Measurements from ENCODE around the gene GID8. TPM values are rescaled to one million over a fixed set of nuclear protein-coding genes. Genes with fewer than 3 reads are reported as not detected.

Gene GID8
- polyA plus RNA-seq: 10 to 100 TPM; 16.2 to 30.0 TPM

DNA sequence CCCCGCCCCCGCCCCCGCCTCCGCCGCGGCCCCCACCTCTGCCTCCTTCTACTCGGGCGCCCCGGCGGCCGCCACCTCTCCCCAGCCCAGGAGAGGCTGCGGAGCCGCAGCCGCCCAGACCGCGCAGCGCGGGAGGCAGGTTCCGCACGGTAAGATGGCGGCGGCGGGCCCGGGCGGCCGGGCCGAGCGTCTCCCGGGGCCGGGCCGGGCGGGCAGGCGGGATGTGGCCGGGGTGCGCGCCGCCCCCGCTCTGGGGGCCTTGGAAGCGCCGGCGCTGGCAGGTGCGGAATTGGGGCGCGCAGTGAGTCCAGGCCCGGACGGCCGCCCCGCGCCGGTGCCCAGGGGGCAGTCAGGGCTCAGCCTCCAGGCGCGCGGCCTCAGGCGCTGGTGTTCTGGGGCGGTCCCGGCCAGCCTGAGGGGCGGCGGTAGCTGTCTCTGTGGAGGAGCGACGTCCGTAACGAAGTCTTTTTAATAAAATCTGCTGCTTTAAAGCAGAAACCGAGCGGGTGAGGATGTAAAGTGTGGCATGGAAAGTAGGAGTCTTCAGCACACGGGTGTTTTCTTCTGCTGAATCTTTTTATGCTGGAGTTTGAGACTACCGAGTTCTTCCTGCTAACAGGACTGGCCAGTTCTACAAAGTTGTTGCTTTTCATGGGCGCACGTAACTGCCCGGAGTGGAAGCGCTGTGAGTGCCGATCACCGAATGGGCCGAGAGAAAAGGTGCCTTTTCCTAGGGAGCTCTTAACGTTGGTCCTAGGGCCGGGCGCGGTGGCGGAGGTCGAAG lies at the start of gene GID8:
Gene GID8 (plus strand): TSS at position 43 of the 784 bp plus-strand sequence. CDS start 3,356 bp downstream, outside the sequence.
- Histone ChIP-seq H3K4me1 (ENCODE audit: control insufficient read depth in 2 of 2, insufficient read depth in 2 of 2, low read length in 1 of 2) (peaks cover 9 to 17% of the 10 kb centered on the region in 2 donors), H3K36me3 (ENCODE audit: control insufficient read depth in 2 of 2, insufficient read depth in 2 of 2, low read length in 1 of 2) (peaks cover under 1 to 15% of the 10 kb centered on the region in 2 donors), H3K9me3 (ENCODE audit: control insufficient read depth in 2 of 2, insufficient read depth in 1 of 2, low read depth in 1 of 2, low read length in 1 of 2) (no peaks in the 10 kb centered on the region), H3K27me3 (ENCODE audit: control insufficient read depth in 1 of 2, insufficient read depth in 2 of 2, low read length in 2 of 2) (no peaks in the 10 kb centered on the region), H3K27ac (ENCODE audit: low read depth in 2 of 2, low read length in 1 of 2) (peak within 1 kb of the TSS; percentile 96 to 97), H3K4me3 (ENCODE audit: low read depth in 1 of 2, low read length in 2 of 2) (peak within 1 kb of the TSS; percentile 95 to 96)
- WGBS, 2 donors: 0 to 1% methylated on average over 56 to 79 of the region's 79 CpGs

DNA sequence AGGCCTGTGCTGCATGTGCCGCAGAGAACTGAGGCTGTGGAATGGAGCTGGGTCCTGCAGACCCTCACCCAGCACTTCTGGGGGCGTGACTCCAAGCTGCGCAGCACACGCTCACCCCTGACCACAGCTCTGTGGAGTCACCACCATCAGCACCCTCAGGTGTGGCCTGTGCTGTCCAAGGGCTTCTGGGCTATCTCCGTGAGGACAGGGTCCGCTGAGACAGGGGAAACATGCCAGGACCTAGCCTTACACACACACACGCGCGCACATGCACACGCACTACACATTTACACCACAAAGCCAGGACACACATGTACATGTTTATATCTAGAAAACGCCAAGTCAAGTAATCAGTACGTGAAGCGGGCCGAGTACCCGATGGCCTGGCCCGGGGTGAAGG lies 49.5 kb upstream of the GID8 start:
- no peak overlapping the region for H3K4me3 ChIP-seq (ENCODE audit: low read depth in 1 of 2, low read length in 2 of 2)
- no peaks in the 10 kb centered on the region for H3K9me3 ChIP-seq (ENCODE audit: control insufficient read depth in 2 of 2, insufficient read depth in 1 of 2, low read depth in 1 of 2, low read length in 1 of 2)
- H3K27me3 ChIP-seq (ENCODE audit: control insufficient read depth in 1 of 2, insufficient read depth in 2 of 2, low read length in 2 of 2): no peaks in the 10 kb centered on the region
- H3K4me1 ChIP-seq (ENCODE audit: control insufficient read depth in 2 of 2, insufficient read depth in 2 of 2, low read length in 1 of 2): peaks cover 0 to 3% of the 10 kb centered on the region in 2 donors
- no peak overlapping the region for H3K27ac ChIP-seq (ENCODE audit: low read depth in 2 of 2, low read length in 1 of 2)
- H3K36me3 ChIP-seq (ENCODE audit: control insufficient read depth in 2 of 2, insufficient read depth in 2 of 2, low read length in 1 of 2): peaks cover 33 to 49% of the 10 kb centered on the region in 2 donors
- WGBS, 2 donors: 95 to 96% methylated on average over 16 of the region's 16 CpGs

DNA sequence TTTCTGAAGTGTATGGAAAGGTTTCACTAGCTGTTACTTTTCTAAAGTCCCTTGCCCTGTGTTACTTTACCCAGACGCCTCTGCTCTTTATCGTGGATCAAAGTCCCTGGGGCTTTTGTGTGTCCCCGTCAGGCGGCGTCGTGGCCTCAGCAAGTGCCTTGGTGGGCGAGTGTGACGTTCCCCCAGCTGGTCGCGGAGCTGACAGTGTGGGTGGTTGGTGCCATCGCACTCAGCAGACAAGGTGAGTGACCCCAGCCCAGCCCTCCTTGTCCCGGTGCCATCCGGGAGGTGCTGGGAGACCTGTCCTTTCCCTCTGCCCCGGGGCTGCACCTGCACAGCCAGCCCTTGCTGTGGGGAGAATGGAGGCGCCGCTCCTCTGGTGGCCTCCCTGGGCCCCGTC lies 49.0 kb upstream of the GID8 start:
- H3K27ac ChIP-seq (ENCODE audit: low read depth in 2 of 2, low read length in 1 of 2): no peak overlapping the region
- H3K36me3 ChIP-seq (ENCODE audit: control insufficient read depth in 2 of 2, insufficient read depth in 2 of 2, low read length in 1 of 2): peaks cover 35 to 54% of the 10 kb centered on the region in 2 donors
- H3K9me3 ChIP-seq (ENCODE audit: control insufficient read depth in 2 of 2, insufficient read depth in 1 of 2, low read depth in 1 of 2, low read length in 1 of 2): no peaks in the 10 kb centered on the region
- H3K27me3 ChIP-seq (ENCODE audit: control insufficient read depth in 1 of 2, insufficient read depth in 2 of 2, low read length in 2 of 2): no peaks in the 10 kb centered on the region
- no peak overlapping the region for H3K4me3 ChIP-seq (ENCODE audit: low read depth in 1 of 2, low read length in 2 of 2)
- WGBS, 2 donors: 89 to 93% methylated on average over 17 of the region's 17 CpGs
- H3K4me1 ChIP-seq (ENCODE audit: control insufficient read depth in 2 of 2, insufficient read depth in 2 of 2, low read length in 1 of 2): peaks cover 0 to 3% of the 10 kb centered on the region in 2 donors

DNA sequence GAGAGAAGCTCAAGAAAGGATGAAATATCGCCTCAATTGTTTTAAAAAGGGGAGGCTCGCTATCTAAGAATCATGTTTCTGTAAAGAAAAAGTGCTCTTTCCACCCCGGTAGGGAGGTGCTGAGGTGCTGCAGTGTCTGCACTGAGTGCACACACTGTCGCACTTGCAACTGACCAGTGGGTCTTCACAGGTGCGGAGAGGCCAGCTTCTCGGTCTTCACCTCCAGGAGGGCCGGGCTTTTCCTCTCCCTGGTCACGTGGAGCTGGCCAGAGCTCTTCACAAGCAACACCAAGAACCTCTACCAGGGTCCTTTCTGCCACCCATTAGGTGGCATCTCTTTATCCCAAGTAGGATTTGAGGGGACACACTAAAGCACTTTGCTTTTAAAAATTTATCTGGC lies 48.5 kb upstream of the GID8 start:
- no peaks in the 10 kb centered on the region for H3K9me3 ChIP-seq (ENCODE audit: control insufficient read depth in 2 of 2, insufficient read depth in 1 of 2, low read depth in 1 of 2, low read length in 1 of 2)
- WGBS, 2 donors: 91 to 93% methylated on average over 8 of the region's 8 CpGs
- peaks cover 0 to 3% of the 10 kb centered on the region in 2 donors for H3K4me1 ChIP-seq (ENCODE audit: control insufficient read depth in 2 of 2, insufficient read depth in 2 of 2, low read length in 1 of 2)
- no peaks in the 10 kb centered on the region for H3K27me3 ChIP-seq (ENCODE audit: control insufficient read depth in 1 of 2, insufficient read depth in 2 of 2, low read length in 2 of 2)
- H3K36me3 ChIP-seq (ENCODE audit: control insufficient read depth in 2 of 2, insufficient read depth in 2 of 2, low read length in 1 of 2): peaks cover 40 to 58% of the 10 kb centered on the region in 2 donors
- no peak overlapping the region for H3K4me3 ChIP-seq (ENCODE audit: low read depth in 1 of 2, low read length in 2 of 2)
- H3K27ac ChIP-seq (ENCODE audit: low read depth in 2 of 2, low read length in 1 of 2): no peak overlapping the region

DNA sequence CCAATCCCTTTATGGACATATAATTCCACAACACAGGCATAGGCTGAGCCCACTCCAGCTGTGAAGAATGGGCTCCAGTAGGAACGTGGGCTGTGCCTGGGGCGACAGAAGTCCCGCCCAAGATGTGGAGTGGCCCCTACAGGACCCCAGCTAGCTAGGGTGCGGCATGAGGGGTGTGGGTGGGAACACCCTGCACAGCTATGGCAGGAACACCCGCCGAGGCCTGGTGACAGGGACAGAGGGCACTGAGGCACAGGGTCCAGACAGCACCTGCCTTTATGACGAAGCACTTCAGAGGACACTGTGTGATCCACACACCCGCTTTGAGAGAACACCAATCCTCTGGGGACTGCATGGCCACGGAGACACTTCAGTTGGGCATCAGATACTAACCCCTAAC lies 48.1 kb upstream of the GID8 start:
- H3K9me3 ChIP-seq (ENCODE audit: control insufficient read depth in 2 of 2, insufficient read depth in 1 of 2, low read depth in 1 of 2, low read length in 1 of 2): no peaks in the 10 kb centered on the region
- H3K36me3 ChIP-seq (ENCODE audit: control insufficient read depth in 2 of 2, insufficient read depth in 2 of 2, low read length in 1 of 2): peaks cover 41 to 62% of the 10 kb centered on the region in 2 donors
- WGBS, 2 donors: 88 to 94% methylated on average over 9 of the region's 9 CpGs
- peaks cover 0 to 3% of the 10 kb centered on the region in 2 donors for H3K4me1 ChIP-seq (ENCODE audit: control insufficient read depth in 2 of 2, insufficient read depth in 2 of 2, low read length in 1 of 2)
- no peak overlapping the region for H3K27ac ChIP-seq (ENCODE audit: low read depth in 2 of 2, low read length in 1 of 2)
- H3K27me3 ChIP-seq (ENCODE audit: control insufficient read depth in 1 of 2, insufficient read depth in 2 of 2, low read length in 2 of 2): no peaks in the 10 kb centered on the region
- H3K4me3 ChIP-seq (ENCODE audit: low read depth in 1 of 2, low read length in 2 of 2): no peak overlapping the region

DNA sequence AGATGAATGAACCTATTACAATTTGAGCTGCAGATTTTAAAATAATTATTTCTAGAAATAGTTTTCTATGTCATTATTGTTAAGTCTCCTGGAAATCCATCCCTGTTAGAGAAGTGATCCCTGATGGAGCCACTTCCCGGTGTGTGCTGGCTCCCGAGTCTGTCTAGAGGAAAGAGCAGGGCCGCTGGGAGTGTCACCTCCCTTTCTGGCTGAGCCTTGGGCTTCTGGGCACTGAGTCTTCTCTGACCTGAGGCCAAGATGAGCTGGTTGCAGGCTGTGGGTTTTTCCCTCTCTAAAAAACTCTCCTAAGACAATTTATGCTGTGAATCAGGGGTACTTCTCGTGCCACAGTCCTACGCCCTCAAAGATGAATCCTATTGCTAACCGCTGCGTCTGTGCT lies 47.5 kb upstream of the GID8 start:
- Histone ChIP-seq H3K4me3 (ENCODE audit: low read depth in 1 of 2, low read length in 2 of 2) (no peak overlapping the region), H3K36me3 (ENCODE audit: control insufficient read depth in 2 of 2, insufficient read depth in 2 of 2, low read length in 1 of 2) (peaks cover 41 to 65% of the 10 kb centered on the region in 2 donors), H3K27me3 (ENCODE audit: control insufficient read depth in 1 of 2, insufficient read depth in 2 of 2, low read length in 2 of 2) (no peaks in the 10 kb centered on the region), H3K4me1 (ENCODE audit: control insufficient read depth in 2 of 2, insufficient read depth in 2 of 2, low read length in 1 of 2) (peaks cover 0 to 3% of the 10 kb centered on the region in 2 donors), H3K27ac (ENCODE audit: low read depth in 2 of 2, low read length in 1 of 2) (no peak overlapping the region), H3K9me3 (ENCODE audit: control insufficient read depth in 2 of 2, insufficient read depth in 1 of 2, low read depth in 1 of 2, low read length in 1 of 2) (no peaks in the 10 kb centered on the region)
- 85 to 90% methylated on average over 7 of the region's 7 CpGs for WGBS, 2 donors

DNA sequence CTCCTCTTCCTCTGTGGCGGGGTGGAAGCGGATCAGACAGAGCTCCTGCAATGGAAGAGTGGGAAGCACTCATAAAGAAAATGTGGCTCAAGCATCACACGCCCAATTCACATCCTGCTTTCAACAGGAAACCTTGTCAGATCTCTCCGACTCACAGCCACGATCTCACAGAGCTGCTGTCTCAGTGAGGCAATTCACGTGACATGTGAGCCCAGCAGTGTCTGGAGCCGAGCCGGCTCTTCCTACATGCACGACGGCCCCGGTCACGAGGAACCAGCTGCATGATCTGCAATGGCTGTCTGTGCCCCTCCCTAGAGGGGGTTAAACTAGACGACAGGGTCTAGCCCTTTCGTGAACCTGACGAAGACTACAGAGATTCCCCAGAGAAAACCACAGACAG lies 46.8 kb upstream of the GID8 start:
- Histone ChIP-seq H3K27ac (ENCODE audit: low read depth in 2 of 2, low read length in 1 of 2) (no peak overlapping the region), H3K27me3 (ENCODE audit: control insufficient read depth in 1 of 2, insufficient read depth in 2 of 2, low read length in 2 of 2) (no peaks in the 10 kb centered on the region), H3K36me3 (ENCODE audit: control insufficient read depth in 2 of 2, insufficient read depth in 2 of 2, low read length in 1 of 2) (peaks cover 38 to 71% of the 10 kb centered on the region in 2 donors), H3K4me3 (ENCODE audit: low read depth in 1 of 2, low read length in 2 of 2) (no peak overlapping the region), H3K4me1 (ENCODE audit: control insufficient read depth in 2 of 2, insufficient read depth in 2 of 2, low read length in 1 of 2) (peaks cover 0 to 3% of the 10 kb centered on the region in 2 donors), H3K9me3 (ENCODE audit: control insufficient read depth in 2 of 2, insufficient read depth in 1 of 2, low read depth in 1 of 2, low read length in 1 of 2) (no peaks in the 10 kb centered on the region)
- WGBS, 2 donors: 85 to 87% methylated on average over 15 of the region's 15 CpGs

DNA sequence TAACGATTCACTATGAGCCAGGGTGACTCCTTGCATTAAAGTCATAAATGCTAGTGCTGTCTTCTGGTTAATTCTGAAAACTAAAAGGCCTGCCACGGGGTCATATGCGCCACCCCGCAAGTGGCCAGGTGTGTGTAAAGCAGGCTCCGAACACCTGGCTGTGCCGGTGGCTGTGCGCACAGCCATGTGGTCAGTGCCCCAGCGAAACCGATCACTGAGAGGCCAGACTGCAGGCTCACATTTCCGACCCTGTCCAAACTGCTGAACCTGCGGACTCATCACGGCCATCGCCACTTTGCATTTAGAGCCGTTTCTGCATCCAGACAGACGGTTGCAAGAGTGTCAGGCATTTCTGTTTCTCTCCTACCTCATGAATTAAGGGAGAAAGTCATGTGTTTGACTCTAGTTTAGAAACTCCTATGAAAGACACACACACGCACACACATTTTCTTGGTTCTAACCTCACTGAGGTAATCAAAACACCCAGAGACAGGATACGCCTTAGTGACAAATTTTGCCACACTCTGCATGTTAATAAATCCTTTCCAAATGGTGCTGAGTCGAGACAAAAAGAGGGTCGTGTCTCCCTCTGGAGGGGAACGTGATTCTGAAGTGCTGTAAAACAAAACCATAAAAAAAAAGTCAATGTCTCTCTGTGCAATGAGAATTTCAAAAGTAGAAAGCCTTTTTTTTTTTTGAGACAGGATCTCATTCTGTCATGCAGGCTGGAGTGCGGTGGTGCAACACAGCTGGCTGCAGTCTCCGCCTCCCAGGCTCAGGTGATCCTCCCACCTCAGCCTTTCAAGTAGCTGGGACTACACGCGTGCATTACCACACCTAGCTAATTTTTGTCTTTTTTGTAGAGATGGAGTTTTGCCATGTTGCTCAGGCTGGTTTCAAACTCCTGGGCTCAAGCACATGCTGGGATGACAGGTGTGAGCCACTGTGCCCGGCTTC lies 45.3 kb upstream of the GID8 start:
- peaks cover under 1 to 2% of the 10 kb centered on the region in 2 donors for H3K4me1 ChIP-seq (ENCODE audit: control insufficient read depth in 2 of 2, insufficient read depth in 2 of 2, low read length in 1 of 2)
- 90 to 91% methylated on average over 25 of the region's 25 CpGs for whole genome bisulfite sequencing, 2 donors
- H3K4me3 ChIP-seq (ENCODE audit: low read depth in 1 of 2, low read length in 2 of 2): no peak overlapping the region
- H3K9me3 ChIP-seq (ENCODE audit: control insufficient read depth in 2 of 2, insufficient read depth in 1 of 2, low read depth in 1 of 2, low read length in 1 of 2): no peaks in the 10 kb centered on the region
- peaks cover 34 to 66% of the 10 kb centered on the region in 2 donors for H3K36me3 ChIP-seq (ENCODE audit: control insufficient read depth in 2 of 2, insufficient read depth in 2 of 2, low read length in 1 of 2)
- H3K27me3 ChIP-seq (ENCODE audit: control insufficient read depth in 1 of 2, insufficient read depth in 2 of 2, low read length in 2 of 2): no peaks in the 10 kb centered on the region
- no peak overlapping the region for H3K27ac ChIP-seq (ENCODE audit: low read depth in 2 of 2, low read length in 1 of 2)

DNA sequence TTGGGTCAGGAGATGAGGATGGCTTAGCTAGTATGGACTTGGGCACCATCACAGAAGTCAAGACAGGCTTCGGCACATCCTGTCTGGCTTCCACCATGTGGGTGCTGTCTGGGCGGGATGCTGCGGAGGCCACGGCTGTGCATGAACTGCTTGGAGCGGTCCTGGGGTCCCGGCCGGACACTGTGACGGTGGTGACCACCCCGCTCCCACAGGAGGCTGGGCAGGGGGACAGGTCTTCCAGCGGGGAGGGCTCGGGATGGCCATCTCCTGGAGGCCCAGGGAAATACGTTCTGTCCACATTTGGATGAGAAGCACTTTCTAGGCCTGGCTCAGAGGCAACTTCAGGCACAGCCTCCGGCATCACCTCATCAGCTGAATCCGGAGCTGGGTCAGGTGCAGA lies 44.2 kb upstream of the GID8 start:
- WGBS, 2 donors: 92 to 95% methylated on average over 14 of the region's 14 CpGs
- H3K4me3 ChIP-seq (ENCODE audit: low read depth in 1 of 2, low read length in 2 of 2): no peak overlapping the region
- H3K36me3 ChIP-seq (ENCODE audit: control insufficient read depth in 2 of 2, insufficient read depth in 2 of 2, low read length in 1 of 2): peaks cover 26 to 55% of the 10 kb centered on the region in 2 donors
- H3K27me3 ChIP-seq (ENCODE audit: control insufficient read depth in 1 of 2, insufficient read depth in 2 of 2, low read length in 2 of 2): no peaks in the 10 kb centered on the region
- no peak overlapping the region for H3K27ac ChIP-seq (ENCODE audit: low read depth in 2 of 2, low read length in 1 of 2)
- no peaks in the 10 kb centered on the region for H3K9me3 ChIP-seq (ENCODE audit: control insufficient read depth in 2 of 2, insufficient read depth in 1 of 2, low read depth in 1 of 2, low read length in 1 of 2)
- H3K4me1 ChIP-seq (ENCODE audit: control insufficient read depth in 2 of 2, insufficient read depth in 2 of 2, low read length in 1 of 2): peaks cover 0 to 2% of the 10 kb centered on the region in 2 donors
